Urinary bladder (tissue), 4 donors: Measurements from ENCODE around the gene MRPS2. TPM values are rescaled to one million over a fixed set of nuclear protein-coding genes. Genes with fewer than 3 reads are reported as not detected.
"Not testable (repeated sequence)": the region's sequence is repeated elsewhere in the genome, so short reads cannot be mapped to it uniquely, and the experiment has no call there.

Experiments used
- DNase-seq: peaks from one replicate; pipeline ENCODE4 v3.0.0-alpha.2; 2015; ENCODE audit errors: extremely low spot score
- H3K27ac ChIP-seq: one replicate; pipeline ENCODE4 v1.5.1; 2013; ENCODE audit warnings: low read depth, mild to moderate bottlenecking, moderate library complexity
- H3K36me3 ChIP-seq: one replicate; pipeline ENCODE4 v1.6.1; 2013; ENCODE audit warnings: mild to moderate bottlenecking, moderate library complexity; ENCODE audit not compliant: insufficient read depth
- H3K4me1 ChIP-seq: one replicate; pipeline ENCODE4 v1.6.1; 2013; ENCODE audit warnings: mild to moderate bottlenecking, moderate library complexity; ENCODE audit not compliant: insufficient read depth
- H3K4me3 ChIP-seq: one replicate; pipeline ENCODE4 v1.5.1; 2013; ENCODE audit warnings: low read depth, low read length
- WGBS: extraction: QIAGEN DNeasy Blood & Tissue Kit; methylation state at CpG from one replicate; pipeline ENCODE4 v1.1.7; 2013; 5-methylcytosine and 5-hydroxymethylcytosine counted together
- polyA plus RNA-seq: library from polyadenylated mRNA; stranded (reverse); fragments of 200-250 nt; gene quantifications from one replicate; pipeline ENCODE4 v1.2.3, GENCODE V29; 2013
- total RNA-seq: library from RNA; depleted of rRNA; stranded (reverse); fragments of >200 nt; gene quantifications from one replicate; pipeline ENCODE4 v1.2.3, GENCODE V29; 2014
- donor health status: healthy with polysubstance abuse.
- donor health status: healthy.

Gene MRPS2
- total and polyA plus RNA-seq, 2 donors: 8.6 to 56.7 TPM

DNA sequence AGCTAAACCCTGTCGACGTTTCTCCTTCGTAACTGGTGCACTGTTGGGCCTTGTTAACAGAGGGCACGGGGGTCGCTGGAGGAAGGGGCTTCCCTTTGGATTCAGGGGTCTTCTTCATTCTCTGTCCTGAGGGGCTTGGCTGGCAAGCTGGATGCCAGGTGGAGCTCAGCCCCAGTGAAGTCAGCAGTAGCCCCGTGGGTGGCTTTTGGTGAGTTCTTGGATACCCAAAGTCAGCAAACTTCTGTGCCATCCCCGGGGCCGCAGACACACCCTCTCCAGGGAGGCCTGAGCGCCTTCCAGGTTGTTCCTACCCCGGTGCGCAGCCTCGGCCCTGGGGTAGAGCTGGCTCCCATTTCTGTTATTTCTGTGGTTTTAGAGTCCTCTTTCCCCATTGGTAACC, 33.2 kb downstream of the MRPS2 start:
- H3K4me3 ChIP-seq: no peak overlapping the region
- no peaks in the 10 kb centered on the region for H3K36me3 ChIP-seq
- no peak for DNase-seq
- no peak overlapping the region for H3K27ac ChIP-seq
- H3K4me1 ChIP-seq: no peaks in the 10 kb centered on the region
- whole genome bisulfite sequencing: 84% methylated on average over 12 of the region's 12 CpGs

DNA sequence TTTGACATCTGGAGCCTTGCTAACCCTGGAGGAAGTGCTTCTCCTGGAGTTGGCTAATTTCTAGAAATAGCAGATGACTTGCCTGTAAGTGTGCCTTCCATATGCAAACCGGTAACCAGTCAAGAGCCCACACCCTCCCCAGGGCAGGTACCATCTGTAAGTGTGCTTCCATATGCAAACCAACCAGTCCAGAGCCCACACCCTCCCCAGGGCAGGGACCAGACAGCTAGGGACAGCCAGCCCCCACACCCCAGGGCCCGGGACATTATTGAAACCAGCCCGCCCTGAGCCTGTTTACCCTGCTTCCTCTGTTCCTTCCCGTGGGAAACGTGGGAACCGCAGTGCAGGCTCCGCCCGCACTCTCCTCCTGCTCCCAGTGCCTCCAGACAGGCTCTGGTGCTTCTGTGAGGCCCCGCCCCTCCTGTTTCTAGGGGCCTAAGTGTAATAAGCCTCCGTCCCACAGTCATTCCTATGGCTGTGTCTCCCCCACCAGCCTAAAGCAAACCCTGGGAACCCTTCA, 33.8 kb downstream of the MRPS2 start:
- not testable (repeated sequence) for H3K4me1 ChIP-seq, H3K27ac ChIP-seq, H3K36me3 ChIP-seq, H3K4me3 ChIP-seq, DNase-seq
- WGBS: 27% methylated on average over 10 of the region's 10 CpGs

DNA sequence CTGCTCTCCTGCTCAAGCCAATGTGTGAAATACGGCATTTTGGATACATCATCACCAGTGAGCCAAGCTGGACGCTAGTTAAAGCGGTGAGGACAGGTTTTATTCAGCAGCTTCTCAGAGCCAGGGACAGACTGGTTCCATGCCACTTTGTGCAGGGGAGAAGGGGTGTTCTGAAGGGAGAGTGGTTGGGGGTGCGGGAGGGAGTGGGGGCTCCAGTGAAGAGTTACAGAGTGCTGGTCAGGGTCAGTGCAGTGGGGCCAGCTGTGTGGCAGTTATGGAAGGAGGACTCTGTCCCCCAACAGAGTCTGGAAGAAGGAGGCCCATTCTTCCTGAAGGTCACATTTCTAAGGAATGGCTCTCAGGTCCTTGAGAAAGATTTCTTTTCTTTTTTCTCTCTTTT, 34.3 kb downstream of the MRPS2 start:
- H3K4me3 ChIP-seq, DNase-seq: not testable (repeated sequence)
- WGBS: 66% methylated on average over 4 of the region's 4 CpGs

DNA sequence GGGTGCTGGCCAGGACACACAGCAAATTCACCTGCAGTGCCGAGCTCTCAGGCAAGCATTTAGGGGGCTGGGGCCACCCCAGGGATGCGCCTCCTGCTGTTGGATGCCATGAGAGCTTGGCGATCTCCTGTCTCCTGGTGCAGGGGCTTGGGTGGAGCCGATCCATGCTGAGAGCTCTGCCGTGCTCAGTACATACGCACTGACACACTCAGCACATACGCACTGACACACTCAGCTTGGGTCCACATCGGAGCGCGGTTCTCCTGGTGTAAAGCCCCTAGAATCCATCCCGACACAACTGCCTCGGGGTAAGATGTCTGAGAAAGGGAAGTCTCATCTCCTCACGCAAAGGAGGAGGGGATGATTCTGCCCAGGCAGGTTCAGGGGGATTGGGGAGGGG, 35.1 kb downstream of the MRPS2 start:
- H3K4me1 ChIP-seq, H3K36me3 ChIP-seq, DNase-seq, H3K4me3 ChIP-seq, H3K27ac ChIP-seq: not testable (repeated sequence)
- 76% methylated on average over 13 of the region's 13 CpGs for WGBS

More for the DNA sequence above, 34.3 kb downstream of the MRPS2 start:
- H3K36me3 ChIP-seq, H3K27ac ChIP-seq, H3K4me1 ChIP-seq: not testable (repeated sequence)

DNA sequence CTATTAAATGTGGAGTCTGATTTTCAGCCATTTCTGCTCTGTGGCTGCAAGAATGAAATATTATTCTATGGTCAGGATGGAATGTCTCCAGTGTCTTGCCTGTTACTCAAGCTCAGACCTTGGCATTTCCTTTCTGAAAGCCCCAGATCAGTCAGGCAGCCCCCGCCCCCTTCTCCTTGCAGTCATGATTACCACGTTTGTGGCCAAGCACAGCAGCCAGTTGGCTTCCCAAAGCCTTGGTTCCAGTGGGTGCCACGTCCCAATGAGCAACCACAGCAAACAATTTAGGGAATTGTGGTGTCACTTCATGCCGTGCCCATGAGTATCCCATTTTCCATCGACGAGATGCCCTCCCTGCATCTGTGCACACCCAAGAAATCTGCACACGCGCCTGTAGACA, 35.7 kb downstream of the MRPS2 start:
- H3K27ac ChIP-seq: no peak overlapping the region
- WGBS: 74% methylated on average over 8 of the region's 8 CpGs
- DNase-seq: no peak

GRCh38 chr9:135543262-135543894, 42.9 kb downstream of the MRPS2 start:
- WGBS: 32% methylated on average over 8 of the region's 8 CpGs
- H3K4me1 ChIP-seq, DNase-seq, H3K36me3 ChIP-seq, H3K27ac ChIP-seq, H3K4me3 ChIP-seq: not testable (repeated sequence)

More for the DNA sequence above, 35.7 kb downstream of the MRPS2 start:
- Histone ChIP-seq H3K4me3 (no peak overlapping the region), H3K36me3 (no peaks in the 10 kb centered on the region), H3K4me1 (no peaks in the 10 kb centered on the region)

DNA sequence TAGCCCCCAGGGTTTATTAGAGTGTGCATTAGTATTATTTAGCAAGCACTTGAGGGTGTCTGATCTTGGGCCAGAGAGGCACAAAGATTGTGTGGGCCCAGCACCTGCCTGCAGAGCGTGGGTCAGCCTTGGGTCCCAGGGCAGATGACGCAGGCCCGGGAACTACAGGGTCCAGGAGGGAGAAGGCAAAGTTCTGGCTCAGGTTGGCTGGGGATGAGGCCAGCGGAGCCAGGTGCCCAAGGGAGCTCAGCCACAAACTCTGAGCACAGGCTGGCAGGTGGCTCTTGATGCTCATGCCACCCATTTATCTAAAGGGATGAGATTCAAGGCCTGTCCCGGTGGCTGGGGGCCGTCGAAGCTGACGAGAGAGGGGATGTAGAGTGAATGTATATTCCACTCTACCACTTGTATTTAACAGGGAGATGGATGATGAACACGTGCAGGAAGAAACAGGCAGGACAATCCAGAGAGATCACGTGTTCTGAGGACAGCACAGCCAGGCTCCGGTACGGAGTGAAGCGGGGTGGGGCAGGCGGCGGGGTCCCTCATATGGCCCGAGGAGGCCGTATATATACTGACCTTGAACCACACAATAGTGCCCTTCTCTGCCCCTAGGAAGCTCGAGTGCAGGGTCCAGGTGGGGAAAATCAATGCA, 44.6 kb downstream of the MRPS2 start:
- no peak for DNase-seq
- no peaks in the 10 kb centered on the region for H3K36me3 ChIP-seq
- WGBS: 77% methylated on average over 18 of the region's 18 CpGs
- no peak overlapping the region for H3K4me3 ChIP-seq
- no peaks in the 10 kb centered on the region for H3K4me1 ChIP-seq
- no peak overlapping the region for H3K27ac ChIP-seq

DNA sequence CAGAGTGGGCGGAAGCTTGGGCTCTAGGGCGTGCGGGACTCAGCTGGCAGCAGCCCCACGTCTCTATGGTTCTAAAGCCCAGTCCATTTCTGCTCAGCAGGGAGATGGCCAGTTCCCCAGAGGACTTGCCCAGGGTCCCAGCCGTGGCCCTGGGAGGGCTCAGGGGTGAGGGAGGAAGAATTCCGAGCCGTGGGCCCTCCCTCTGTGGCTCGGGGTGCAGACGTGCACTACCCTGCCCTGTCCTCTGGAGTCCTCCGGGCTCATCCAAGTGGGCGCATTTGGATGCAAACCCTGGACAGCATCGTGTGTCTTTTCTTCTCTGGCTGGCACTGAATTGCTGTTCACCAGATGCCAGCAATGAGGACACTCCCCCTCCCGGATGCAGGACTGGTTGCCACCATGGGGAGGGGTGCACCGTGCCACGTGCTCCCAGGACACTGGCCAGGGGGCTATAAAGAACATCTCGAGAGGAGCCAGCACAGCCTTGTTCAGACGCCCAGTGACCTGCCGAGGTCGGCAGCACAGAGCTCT, 45.2 kb downstream of the MRPS2 start, which contains the start of gene OBP2A:
Gene OBP2A, plus strand, starts transcription at position 481 of the 531 bp plus-strand sequence. CDS start 55 bp downstream, outside the sequence.
- not testable (repeated sequence) for DNase-seq, H3K4me3 ChIP-seq, H3K36me3 ChIP-seq, H3K27ac ChIP-seq, H3K4me1 ChIP-seq
- 63% methylated on average over 14 of the region's 19 CpGs for WGBS

DNA sequence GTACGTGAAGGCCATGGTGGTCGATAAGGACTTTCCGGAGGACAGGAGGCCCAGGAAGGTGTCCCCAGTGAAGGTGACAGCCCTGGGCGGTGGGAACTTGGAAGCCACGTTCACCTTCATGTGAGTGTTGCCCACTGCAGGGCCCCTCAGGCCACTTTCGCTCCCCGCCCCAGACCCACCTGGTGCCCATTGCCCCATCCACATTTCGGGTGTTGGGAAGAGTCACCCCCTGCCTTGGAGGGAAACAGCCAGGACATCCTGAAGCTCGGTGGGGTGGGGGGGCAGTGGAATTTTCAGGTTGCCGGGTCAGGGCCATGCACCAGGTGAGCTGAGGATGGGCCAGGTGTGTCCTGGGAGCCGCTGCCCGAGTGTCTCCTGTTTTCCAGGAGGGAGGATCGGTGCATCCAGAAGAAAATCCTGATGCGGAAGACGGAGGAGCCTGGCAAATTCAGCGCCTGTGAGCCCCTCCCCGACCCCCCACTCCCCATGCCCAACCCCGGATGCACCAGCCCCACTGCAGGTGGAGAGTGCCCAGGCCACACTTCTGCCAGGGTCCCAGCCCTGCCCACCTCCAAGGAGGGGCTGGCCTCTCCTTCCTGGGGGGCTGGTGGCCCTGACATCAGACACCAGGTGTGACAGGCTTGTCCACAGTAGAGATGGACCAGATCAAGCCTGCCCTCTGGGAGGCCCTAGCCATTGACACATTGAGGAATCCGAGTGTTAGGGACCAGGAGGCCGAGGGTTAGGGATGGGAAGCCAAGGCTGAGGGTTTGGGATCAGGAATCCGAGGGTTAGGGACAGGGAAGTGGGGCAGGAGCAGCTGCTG, 46.5 kb downstream of the MRPS2 start:
- not testable (repeated sequence) for H3K4me1 ChIP-seq, H3K27ac ChIP-seq, H3K36me3 ChIP-seq, H3K4me3 ChIP-seq, DNase-seq
- 87% methylated on average over 20 of the region's 21 CpGs for WGBS

- H3K4me1 ChIP-seq: no peaks in the 10 kb centered on the region
- no peak overlapping the region for H3K27ac ChIP-seq
- no peak overlapping the region for H3K4me3 ChIP-seq
- WGBS: 76% methylated on average over 28 of the region's 28 CpGs
- no peaks in the 10 kb centered on the region for H3K36me3 ChIP-seq
- no peak for DNase-seq
These were observed 47.6 kb downstream of the MRPS2 start for GRCh38 chr9:135547756-135548736.

DNA sequence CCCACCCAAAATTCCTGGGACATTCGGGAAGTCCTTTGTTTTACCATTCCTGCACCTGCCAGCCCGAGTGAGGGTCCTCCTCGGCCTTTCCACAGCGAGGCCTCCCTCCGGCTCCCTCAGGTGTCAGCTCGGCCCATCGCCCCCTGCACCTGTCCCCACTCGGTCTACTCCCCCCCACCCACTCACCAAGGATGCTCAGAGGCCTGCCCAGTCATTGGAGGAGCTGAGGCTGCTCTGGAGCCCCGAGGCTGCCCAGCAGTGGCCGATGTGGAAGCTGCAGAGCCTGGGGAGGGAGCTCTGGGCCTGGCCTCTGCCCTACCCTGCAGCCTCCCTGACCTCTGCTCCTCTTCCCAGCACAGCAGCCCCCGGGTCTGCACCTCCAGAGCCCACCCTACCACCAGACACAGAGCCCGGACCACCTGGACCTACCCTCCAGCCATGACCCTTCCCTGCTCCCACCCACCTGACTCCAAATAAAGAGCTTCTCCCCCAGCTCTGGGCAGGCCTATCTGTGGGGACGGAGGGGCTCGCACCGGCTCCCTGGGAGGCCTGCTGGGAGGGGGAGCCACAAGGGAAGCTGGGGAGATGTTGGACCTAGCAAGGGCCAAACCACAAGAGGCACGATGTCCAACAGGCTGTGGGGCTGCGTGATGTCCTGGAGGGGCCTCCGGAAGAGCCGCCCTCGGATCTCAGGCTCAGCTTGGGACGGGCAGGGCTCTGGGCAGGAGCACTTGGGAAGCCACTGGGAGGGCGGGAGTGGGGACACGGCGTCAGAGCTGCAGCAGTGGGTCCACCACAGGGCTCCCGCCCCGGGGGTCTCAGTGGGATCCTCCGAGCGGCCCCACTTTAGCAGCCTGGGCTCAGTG, 49.2 kb downstream of the MRPS2 start:
- H3K36me3 ChIP-seq, H3K27ac ChIP-seq, H3K4me1 ChIP-seq, H3K4me3 ChIP-seq, DNase-seq: not testable (repeated sequence)
- 81% methylated on average over 25 of the region's 28 CpGs for WGBS

- Histone ChIP-seq H3K4me3 (no peak overlapping the region), H3K27ac (no peak overlapping the region), H3K4me1 (no peaks in the 10 kb centered on the region), H3K36me3 (no peaks in the 10 kb centered on the region)
- no peak for DNase-seq
- 68% methylated on average over 17 of the region's 17 CpGs for WGBS
These were observed 49.9 kb downstream of the MRPS2 start for GRCh38 chr9:135550344-135550918.
